ENCODE data around the gene CC2D2A. TPM values are rescaled to one million over a fixed set of nuclear protein-coding genes. Genes with fewer than 3 reads are reported as not detected.

CC2D2A gene
- total RNA-seq, result 1 to 10 TPM; 1.8 to 4.7 (median 2.2) TPM
- polyA plus RNA-seq, result 1 to 10 TPM; 1.6 to 2.3 (median 1.6) TPM
- long read RNA-seq, donor 1, result 0 reads
- long read RNA-seq, donor 2, partial matches to known transcripts, result 0 of 1 reads
- long read RNA-seq, donor 2, other reads (novel, unspliced or antisense), result 0 of 1 reads

- ATAC-seq (peak; percentile 58 to 88 (median 73)), DNase-seq (no peak)
- peaks cover 16% of the 10 kb centered on the region for H3K4me1 ChIP-seq
- peak within 1 kb of the TSS; percentile 75 for H3K4me3 ChIP-seq
- no peaks in the 10 kb centered on the region for H3K27me3 ChIP-seq (ENCODE audit: insufficient read depth in 3 of 3, low read length in 2 of 3)
- no peak within 1 kb of the TSS for H3K27ac ChIP-seq
- H3K36me3 ChIP-seq (ENCODE audit: insufficient read depth in 1 of 2, low read depth in 1 of 2), result no peaks in the 10 kb centered on the region
- TF ChIP-seq CTCF (IDR thresholded peaks at IDR 0.05), result no peak
- no peaks in the 10 kb centered on the region for H3K9me3 ChIP-seq
- intact Hi-C loops (cut with DNase I), result loop anchor here in 1 of 2 donors (10.0 kb wide), 1 partner anchor 335 kb away; no protein-coding TSS in a partner anchor
- 1 to 4% (median 3%) methylated on average over 14 of the region's 14 CpGs for WGBS, 3 donors
Observed at GRCh38 chr4:15469402-15470127, at the start of gene CC2D2A. Gene CC2D2A, plus strand, starts transcription at chr4:15469882. Its CDS starts 6,051 bp downstream, at chr4:15475933.

DNA sequence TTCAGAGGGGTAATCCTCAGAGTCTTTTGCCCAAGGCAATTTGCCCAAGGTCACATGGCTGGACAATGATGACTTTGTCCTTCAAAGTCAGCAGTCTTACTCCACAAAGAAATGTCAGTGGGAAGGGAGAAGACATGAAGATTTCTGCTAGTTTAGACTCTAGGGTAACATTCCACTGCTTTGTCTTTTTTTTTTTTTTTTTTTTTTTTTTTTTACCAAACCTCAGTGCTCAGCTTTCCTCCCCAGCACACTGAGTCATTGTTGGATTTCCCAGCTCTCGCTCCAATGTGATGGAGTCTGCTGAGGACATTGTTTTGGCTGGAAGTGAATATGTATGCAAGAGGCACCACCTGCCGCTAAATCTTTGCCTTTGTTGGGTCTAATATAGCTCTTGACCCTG lies 49.0 kb upstream of the CC2D2A start:
- no peak for TF ChIP-seq CTCF (IDR thresholded peaks at IDR 0.05)
- no peaks in the 10 kb centered on the region for H3K27me3 ChIP-seq (ENCODE audit: insufficient read depth in 3 of 3, low read length in 2 of 3)
- no peak overlapping the region for H3K27ac ChIP-seq
- no peaks in the 10 kb centered on the region for H3K36me3 ChIP-seq (ENCODE audit: insufficient read depth in 1 of 2, low read depth in 1 of 2)
- intact Hi-C loops (cut with DNase I), result no loop called here
- H3K4me3 ChIP-seq, result no peak overlapping the region
- WGBS, 3 donors, result 15 to 34% (median 21%) methylated on average over 2 of the region's 2 CpGs
- DNase-seq (no peak), ATAC-seq (peak in 1 of 4 donors; percentile 43)
- no peaks in the 10 kb centered on the region for H3K4me1 ChIP-seq
- no peaks in the 10 kb centered on the region for H3K9me3 ChIP-seq

- no peak for DNase-seq
- intact Hi-C loops (cut with DNase I), result no loop called here
- no peak for ATAC-seq
- 70 to 92% (median 79%) methylated on average over 5 of the region's 5 CpGs for WGBS, 3 donors
- Histone ChIP-seq H3K4me3 (no peak overlapping the region), H3K9me3 (no peaks in the 10 kb centered on the region), H3K4me1 (no peaks in the 10 kb centered on the region), H3K27me3 (ENCODE audit: insufficient read depth in 3 of 3, low read length in 2 of 3) (no peaks in the 10 kb centered on the region), H3K27ac (no peak overlapping the region), H3K36me3 (ENCODE audit: insufficient read depth in 1 of 2, low read depth in 1 of 2) (no peaks in the 10 kb centered on the region)
- no peak for TF ChIP-seq CTCF (IDR thresholded peaks at IDR 0.05)
Observed at GRCh38 chr4:15423285-15423711, 46.4 kb upstream of the CC2D2A start.

GRCh38 chr4:15425520-15425919 lies 44.2 kb upstream of the CC2D2A start:
- Histone ChIP-seq H3K4me1 (no peaks in the 10 kb centered on the region), H3K27me3 (ENCODE audit: insufficient read depth in 3 of 3, low read length in 2 of 3) (no peaks in the 10 kb centered on the region), H3K27ac (no peak overlapping the region), H3K36me3 (ENCODE audit: insufficient read depth in 1 of 2, low read depth in 1 of 2) (no peaks in the 10 kb centered on the region), H3K4me3 (no peak overlapping the region), H3K9me3 (no peaks in the 10 kb centered on the region)
- WGBS, 3 donors, result 94 to 95% (median 95%) methylated on average over 2 of the region's 2 CpGs
- TF ChIP-seq CTCF (IDR thresholded peaks at IDR 0.05), result no peak
- ATAC-seq, result no peak
- no peak for DNase-seq
- intact Hi-C loops (cut with DNase I), result no loop called here

All from psoas muscle (tissue), 8 donors.